K562 (cell line): ENCODE results near the gene SPINT4.

Experiments used
- CREM ChIP-seq: IDR thresholded peaks from 2 replicates; pipeline ENCODE4 v1.6.1; 2014; ENCODE audit warnings: antibody characterized with exemption, low read depth
- E2F4 ChIP-seq: sonication (generic); formaldehyde crosslinking; IDR thresholded peaks from 2 replicates; pipeline ENCODE4 v1.8.0; 2022; ENCODE audit warnings: mild to moderate bottlenecking, low read depth, missing genetic modification reagents
- ZNF324 ChIP-seq: fragments of 250-450 bp; sonication (Bioruptor Pico); IDR thresholded peaks from 2 replicates; pipeline ENCODE4 v1.4.0; 2020; ENCODE audit warnings: mild to moderate bottlenecking

- TF ChIP-seq E2F4 (CRISPR knock-in tag) (no peak), ZNF324 (CRISPR knock-in tag) (no peak), CREM (no peak)
Observed at GRCh38 chr20:45752746-45753145, 30.6 kb downstream of the SPINT4 start.
